Measurements from ENCODE around the gene CEP70.
A peak's percentile ranks its signal among the peaks of the same experiment; 100 is the strongest.
"Not testable (repeated sequence)": the region's sequence is repeated elsewhere in the genome, so short reads cannot be mapped to it uniquely, and the experiment has no call there.

The CEP70 gene

DNA sequence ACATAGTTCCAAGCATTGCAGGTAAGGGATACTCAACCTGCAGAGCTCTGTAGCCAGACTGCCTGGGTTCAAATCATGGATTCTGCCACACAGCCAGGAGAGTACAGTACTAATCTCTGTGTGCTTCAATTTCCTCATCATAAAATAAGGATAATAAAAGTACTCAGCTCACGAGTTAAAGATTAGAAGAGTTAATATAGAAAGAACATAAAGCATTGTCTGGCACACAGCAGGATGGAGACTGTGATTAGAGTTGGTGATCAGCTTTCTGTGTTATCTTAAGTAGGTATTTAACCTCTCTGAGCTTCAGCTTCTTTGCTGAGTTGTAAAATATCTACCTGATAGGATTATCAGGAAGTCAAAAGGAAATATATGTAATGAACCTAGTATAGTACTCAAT lies 2.7 kb downstream of the CEP70 start:
- DNase-seq: no peak

- DNase-seq: no peak
Observed at GRCh38 chr3:138588445-138588844, 5.6 kb downstream of the CEP70 start.

- no peak for DNase-seq
Observed at GRCh38 chr3:138587374-138587773, 6.7 kb downstream of the CEP70 start.

DNA sequence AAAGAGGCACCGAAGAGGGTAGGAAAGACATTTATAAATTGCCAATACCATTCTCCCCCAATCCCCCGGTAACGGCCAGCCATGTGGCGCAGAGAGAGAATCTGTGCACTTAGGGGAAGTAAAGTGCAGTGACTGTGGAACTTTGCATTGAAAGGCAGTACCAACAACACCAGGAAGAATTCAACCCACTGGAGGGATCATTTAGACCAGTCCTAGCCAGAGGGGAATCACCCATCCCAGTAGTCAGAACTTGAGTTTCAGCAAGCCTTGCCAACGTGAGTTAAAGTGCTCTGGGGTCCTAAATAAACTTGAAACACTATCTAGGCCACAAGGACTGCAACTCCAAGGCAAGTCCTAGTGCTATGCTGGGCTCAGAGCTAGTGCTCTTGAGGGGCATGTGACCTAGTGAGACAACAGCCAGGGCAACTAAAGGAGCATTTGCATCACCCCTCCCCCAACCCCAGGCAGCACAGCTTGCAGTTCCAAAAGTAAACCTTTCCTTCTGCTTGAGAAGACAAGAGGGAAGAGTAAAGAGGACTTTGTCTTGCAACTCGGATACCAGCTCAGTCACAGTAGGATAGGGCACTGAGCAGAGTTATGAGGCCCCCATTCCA lies 15.0 kb downstream of the CEP70 start:
- DNase-seq: no peak

DNA sequence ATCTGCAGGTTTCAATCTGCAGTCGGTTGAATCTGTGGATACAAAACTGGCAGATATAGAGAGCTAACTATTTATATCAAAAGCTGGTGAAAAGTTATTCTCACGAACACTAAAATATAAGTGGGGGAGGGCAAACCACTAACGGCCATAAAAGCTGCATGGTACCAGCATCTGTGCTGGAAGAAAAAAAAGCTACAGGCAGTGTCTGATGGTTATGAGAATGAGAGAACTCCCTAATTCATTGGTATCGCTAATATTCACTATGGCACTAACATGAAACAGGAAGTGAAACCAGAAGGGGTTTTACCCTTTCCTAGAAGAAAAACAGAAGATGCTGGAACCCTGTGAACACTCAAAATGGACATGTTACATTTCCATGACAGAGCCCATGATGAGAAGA lies 15.9 kb downstream of the CEP70 start:
- no peak for DNase-seq

DNA sequence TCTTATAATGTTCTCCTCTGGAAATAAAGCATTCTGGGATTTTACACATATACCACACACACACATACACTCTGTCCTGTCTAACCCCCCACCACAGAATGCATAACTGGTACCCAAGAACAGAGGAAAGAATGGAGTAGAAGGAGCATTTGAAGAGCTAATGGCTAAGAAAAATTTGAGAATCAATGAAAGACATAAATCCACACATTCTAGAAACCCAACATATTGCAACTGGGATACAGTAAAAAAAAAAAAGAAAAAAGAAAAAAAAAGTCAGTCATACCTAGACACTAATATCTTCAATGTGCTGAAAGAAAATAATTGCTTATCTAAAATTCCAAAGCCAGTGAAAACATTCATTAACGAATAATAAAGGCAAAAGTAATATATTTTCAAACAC lies 20.9 kb downstream of the CEP70 start:
- DNase-seq: no peak

DNA sequence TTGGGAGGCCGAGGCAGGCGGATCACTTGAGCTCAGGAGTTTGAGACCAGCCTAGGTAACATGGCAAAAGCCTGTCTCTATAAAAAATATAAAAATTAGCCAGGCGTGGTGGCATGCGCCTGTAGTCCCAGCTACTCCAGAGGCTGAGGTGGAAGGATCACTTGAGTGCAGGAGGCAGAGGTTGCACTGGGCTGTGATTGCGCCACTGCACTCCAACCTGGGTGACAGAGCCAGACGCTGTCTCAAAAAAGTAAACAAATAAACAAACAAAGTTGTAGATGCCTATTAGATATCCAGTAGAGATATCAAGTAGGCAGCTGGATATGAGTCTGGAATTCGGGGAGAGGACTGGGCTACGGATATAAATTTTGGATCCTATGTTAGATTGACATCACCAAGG lies 24.4 kb downstream of the CEP70 start:
- not testable (repeated sequence) for DNase-seq

DNA sequence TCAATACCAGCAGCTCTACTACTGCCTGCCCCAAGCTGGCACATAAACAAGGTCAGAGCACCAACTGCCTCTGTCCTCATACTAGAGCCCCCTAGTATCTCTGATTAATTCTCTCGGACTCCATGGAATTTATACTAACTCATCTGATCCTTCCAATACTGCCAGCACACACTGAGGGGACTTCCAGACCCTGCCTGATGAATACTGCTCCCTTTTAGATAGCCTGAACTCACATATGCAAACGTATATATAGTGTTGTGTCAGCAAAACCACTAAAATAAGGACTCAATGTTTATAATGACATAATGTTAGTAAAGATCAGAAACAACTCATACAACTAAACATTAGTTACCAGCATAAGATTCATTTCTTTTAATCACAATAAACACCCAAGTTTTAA lies 25.0 kb downstream of the CEP70 start:
- peak; percentile 9 for DNase-seq

- no peak for DNase-seq
Observed at GRCh38 chr3:138567403-138567802, 26.7 kb downstream of the CEP70 start.

GRCh38 chr3:138566293-138566692 lies 27.8 kb downstream of the CEP70 start:
- not testable (repeated sequence) for DNase-seq

DNA sequence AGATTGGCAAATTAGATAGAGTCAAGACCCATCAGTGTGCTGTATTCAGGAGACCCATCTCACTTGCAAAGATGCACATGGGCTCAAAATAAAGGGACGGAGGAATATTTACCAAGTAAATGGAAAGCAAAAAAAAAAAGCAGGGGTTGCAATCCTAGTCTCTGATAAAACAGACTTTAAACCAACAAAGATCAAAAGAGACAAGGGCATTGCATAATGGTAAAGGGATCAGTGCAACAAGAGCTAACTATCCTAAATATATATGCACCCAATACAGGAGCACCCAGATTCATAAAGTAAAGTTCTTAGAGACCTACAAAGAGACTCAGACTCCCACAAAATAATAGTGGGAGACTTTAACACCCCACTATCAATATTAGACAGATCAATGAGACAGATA lies 31.2 kb downstream of the CEP70 start:
- DNase-seq: not testable (repeated sequence)

GRCh38 chr3:138560501-138560900 lies 33.6 kb downstream of the CEP70 start:
- DNase-seq: no peak

DNA sequence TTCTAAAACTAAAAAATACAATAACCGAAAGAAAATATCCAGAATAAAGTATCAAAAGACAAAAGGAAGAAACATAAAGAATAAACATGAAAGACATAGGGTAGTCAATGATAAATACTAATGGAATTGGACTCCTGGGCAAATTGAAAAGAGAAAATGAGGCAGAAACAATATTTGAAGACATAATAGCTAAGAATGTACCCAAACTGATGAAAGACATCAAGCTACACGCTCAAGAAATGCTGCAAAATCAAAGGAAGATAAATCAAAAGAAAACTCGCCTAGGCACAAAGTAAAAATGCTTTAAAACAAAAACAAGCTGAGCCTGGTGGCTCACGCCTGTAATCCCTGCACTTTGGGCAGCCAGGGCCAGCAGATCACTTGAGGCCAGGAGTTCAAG lies 34.9 kb downstream of the CEP70 start:
- DNase-seq: no peak

DNA sequence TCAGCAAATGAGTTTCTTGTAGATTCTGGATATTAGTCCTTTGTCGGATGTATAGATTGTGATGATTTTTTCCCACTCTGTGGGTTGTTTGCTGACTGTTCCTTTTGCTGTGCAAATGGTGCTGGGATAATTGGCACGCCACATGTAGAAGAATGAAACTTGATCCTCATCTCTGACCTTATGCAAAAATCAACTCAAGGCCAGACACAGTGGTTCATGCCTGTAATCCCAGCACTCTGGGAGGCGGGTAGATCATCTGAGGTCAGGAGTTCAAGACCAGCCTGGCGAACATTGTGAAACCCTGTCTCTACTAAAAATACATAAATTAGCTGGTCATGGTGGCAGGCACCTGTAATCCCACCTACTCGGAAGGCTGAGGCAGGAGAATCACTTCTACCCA lies 39.3 kb downstream of the CEP70 start:
- DNase-seq: not testable (repeated sequence)

- not testable (repeated sequence) for DNase-seq
Observed at GRCh38 chr3:138550958-138551357, 43.1 kb downstream of the CEP70 start.

- no peak for DNase-seq
Observed at GRCh38 chr3:138549179-138549977, 44.7 kb downstream of the CEP70 start.

- no peak for DNase-seq
Observed at GRCh38 chr3:138547342-138547975, 46.6 kb downstream of the CEP70 start.

- no peak for DNase-seq
Observed at GRCh38 chr3:138544546-138544945, 49.5 kb downstream of the CEP70 start.

- no peak for DNase-seq
Observed at GRCh38 chr3:138542977-138543376, 51.1 kb downstream of the CEP70 start.

GRCh38 chr3:138539352-138539751 lies 54.7 kb downstream of the CEP70 start:
- DNase-seq: no peak

DNA sequence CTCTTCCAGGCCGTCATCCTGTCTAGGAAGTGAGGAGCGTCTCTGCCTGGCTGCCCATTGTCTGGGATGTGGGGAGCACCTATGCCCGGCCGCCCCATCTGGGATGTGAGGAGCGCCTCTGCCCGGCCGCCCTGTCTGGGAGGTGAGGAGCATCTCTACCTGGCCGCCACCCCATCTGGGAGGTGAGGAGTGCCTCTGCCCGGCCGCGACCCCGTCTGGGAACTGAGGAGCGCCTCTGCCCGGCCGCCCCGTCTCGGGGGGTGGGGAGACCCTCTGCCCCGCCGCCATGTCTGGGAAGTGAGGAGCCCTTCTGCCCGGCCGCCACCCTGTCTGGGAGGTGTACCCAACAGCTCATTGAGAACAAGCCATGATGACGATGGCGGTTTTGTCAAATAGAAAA lies 72.6 kb downstream of the CEP70 start:
- DNase-seq: not testable (repeated sequence)

DNA sequence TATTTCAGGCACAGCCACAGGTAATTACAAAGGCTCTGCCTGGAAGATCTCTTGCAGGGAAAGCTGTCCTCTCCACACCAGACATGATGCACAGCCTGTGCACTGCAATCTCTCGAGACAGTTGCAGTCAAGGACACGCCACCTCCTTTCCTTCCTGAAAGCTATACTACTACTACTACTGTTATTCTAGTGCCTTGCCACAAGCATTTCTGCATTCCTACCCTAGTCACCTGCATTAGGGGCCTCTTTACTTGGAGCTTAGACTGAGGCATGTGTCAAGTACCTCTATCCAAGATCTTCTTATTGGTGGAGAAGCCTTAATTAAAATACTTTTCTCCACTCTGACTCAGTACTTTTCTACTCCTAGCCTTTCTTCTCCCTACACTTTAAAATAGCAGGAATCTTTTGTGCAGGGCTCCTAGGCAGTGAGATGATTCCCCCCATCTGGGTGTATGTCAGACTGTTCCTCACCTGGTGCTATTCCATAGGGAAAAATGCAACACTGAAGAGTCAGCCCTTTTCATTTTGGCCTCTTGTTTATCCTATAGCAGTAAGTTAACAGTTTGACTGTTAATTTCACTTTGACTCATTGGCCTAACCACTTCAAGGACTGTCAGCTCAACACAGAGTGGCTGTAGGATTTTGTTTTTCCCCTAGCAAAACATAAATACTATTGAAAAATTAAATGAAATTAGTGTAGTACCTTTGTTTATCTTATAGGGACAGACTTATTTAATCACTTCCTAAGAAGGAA lies 80.8 kb downstream of the CEP70 start:
- no peak for DNase-seq

DNA sequence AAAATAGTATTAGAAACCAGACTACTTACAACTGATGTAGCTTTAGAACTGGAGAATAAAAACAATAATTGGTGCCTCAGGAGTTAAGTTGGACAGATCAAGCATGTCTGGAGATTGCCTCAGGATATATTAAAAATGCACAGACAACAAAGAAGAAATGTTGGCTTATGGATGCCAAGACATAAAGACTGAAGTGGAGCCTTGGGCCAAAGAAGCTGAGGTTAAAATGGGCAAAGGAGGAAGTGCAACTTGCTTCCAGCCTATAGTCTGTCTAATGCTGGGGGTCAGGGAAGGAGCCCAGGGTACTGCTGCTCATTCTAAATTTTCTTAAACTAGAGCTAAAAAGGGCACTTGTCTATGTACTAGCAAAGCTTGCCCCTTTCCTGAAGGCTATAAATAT lies 82.1 kb downstream of the CEP70 start:
- no peak for DNase-seq

Measured in 8988T (cell line).